Loucy (cell line): Measurements from ENCODE around the gene ABCC6.

Experiments
- EZH2phosphoT487 ChIP-seq: fragments of 200-600 bp; IDR thresholded peaks from 2 replicates; pipeline ENCODE4 v1.6.1; 2018; ENCODE audit warnings: antibody characterized with exemption, mild to moderate bottlenecking, moderate library complexity, borderline replicate concordance
- TF ChIP-seq, protein P1 (sequence below): fragments of 200-600 bp; sonication (generic); conservative IDR thresholded peaks from 2 replicates; pipeline ENCODE4 v1.5.1; 2014; ENCODE audit warnings: mild to moderate bottlenecking, antibody characterized with exemption, low read length

DNA sequence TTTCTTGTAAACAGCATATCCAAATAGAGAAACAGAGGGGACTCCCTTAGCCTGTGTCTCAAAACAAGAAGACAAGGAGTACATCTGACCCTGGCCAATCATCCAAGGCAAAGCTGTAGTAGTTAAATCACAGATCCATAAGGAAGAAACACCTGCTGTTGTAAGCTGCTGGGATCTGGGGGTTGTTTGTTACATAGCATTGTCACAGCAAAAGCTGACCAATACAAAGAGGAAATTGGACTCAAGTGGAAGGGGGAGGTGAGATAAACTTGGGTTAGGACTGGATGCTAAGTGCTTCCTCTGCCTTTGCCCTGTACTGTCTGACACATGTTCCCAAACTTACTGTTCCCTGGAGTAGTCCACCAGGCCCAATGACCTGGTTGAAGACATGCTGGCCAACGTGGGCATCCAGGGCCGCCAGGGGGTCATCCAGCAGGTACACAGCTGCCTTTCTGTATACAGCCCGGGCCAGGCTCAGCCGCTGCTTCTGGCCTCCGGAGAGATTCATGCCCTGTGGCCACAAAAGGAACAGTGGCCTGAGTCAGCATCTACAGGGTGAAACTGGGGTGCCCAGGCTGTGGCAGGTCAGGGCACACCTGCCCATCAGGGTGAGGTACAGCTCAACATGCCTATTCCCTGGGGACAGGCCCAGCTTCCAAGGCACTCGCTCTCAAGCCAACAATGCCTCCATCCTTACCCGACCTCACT is 44.7 kb downstream of the ABCC6 start:
- TF ChIP-seq, protein P1, sequence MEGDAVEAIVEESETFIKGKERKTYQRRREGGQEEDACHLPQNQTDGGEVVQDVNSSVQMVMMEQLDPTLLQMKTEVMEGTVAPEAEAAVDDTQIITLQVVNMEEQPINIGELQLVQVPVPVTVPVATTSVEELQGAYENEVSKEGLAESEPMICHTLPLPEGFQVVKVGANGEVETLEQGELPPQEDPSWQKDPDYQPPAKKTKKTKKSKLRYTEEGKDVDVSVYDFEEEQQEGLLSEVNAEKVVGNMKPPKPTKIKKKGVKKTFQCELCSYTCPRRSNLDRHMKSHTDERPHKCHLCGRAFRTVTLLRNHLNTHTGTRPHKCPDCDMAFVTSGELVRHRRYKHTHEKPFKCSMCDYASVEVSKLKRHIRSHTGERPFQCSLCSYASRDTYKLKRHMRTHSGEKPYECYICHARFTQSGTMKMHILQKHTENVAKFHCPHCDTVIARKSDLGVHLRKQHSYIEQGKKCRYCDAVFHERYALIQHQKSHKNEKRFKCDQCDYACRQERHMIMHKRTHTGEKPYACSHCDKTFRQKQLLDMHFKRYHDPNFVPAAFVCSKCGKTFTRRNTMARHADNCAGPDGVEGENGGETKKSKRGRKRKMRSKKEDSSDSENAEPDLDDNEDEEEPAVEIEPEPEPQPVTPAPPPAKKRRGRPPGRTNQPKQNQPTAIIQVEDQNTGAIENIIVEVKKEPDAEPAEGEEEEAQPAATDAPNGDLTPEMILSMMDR, result no peak
- no peak for TF ChIP-seq EZH2phosphoT487
